Measurements from ENCODE around the gene MYBBP1A.
"Not testable (repeated sequence)": the region's sequence is repeated elsewhere in the genome, so short reads cannot be mapped to it uniquely, and the experiment has no call there.

MYBBP1A gene

DNA sequence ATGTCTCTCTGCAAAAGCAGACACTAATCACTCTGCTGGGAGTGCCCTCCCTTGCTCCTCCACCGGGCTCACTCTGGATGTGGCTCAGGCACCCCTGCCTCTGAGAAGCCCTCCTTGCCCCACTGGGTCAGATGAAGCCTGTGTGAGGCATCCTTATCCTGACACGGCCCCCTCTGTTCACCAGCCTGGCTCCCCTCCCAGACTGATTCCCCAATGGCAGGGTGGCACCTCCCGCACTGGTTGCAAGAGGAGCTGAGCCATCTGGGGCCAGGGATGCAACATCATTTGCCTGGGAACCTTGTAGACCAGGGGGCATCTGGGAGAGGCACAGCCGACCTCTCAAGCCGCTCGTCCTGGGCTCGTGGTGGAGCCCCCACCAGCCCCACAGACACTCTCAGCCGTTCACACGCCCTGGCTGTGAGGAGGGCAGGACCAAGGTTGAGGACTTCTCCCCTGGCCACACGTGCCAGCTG, 35.8 kb upstream of the MYBBP1A start:
- no peak for DNase-seq (ENCODE audit: low read depth in 3 of 3, low spot score in 1 of 3)

- DNase-seq (ENCODE audit: low read depth in 3 of 3, low spot score in 1 of 3), result not testable (repeated sequence)
Measured at GRCh38 chr17:4590042-4590441, 34.9 kb upstream of the MYBBP1A start.

- DNase-seq (ENCODE audit: low read depth in 3 of 3, low spot score in 1 of 3), result no peak
Measured at GRCh38 chr17:4588898-4589625, 33.9 kb upstream of the MYBBP1A start.

DNA sequence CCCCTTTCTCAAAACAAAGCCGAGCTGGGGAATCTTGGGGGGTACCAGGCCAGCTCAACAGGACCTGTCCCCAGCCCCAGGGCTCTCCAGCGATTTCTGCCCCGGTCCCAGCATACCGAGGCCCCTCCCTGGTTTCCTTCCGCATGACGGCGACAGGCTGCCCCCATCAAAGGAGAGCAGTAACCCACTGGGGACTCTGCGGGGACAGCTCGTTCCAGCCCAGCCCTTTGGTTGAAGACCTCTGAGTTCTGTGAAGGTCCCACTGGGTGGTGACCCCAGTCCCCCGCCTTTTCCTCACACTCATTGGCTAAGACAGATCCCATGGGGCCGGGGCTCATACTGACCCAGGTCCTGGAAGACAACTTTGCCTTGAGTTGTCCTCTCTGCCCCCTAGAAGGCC, 33.2 kb upstream of the MYBBP1A start:
- no peak for DNase-seq (ENCODE audit: low read depth in 3 of 3, low spot score in 1 of 3)

DNA sequence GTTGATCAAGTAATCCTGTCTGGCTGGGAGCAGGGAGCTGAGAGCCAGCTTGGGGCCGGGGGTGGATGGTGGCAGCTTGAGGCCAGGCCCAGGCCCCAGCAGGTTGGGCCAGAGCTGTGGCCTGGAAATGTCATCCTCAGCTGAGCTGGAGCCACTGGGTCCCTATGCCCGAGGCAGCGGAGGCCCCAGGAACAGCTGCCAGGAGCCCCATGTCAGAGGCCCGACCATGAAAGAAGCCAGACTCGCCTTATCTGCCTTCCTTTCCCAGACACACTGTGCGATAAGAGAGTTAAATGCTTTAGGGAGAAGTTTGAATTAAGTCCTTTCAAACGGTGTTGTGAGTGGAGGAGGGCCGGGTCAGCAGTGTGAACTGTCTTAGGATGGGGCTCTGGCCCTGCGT, 32.6 kb upstream of the MYBBP1A start:
- no peak for DNase-seq (ENCODE audit: low read depth in 3 of 3, low spot score in 1 of 3)

GRCh38 chr17:4587195-4587594, 32.0 kb upstream of the MYBBP1A start:
- no peak for DNase-seq (ENCODE audit: low read depth in 3 of 3, low spot score in 1 of 3)

DNA sequence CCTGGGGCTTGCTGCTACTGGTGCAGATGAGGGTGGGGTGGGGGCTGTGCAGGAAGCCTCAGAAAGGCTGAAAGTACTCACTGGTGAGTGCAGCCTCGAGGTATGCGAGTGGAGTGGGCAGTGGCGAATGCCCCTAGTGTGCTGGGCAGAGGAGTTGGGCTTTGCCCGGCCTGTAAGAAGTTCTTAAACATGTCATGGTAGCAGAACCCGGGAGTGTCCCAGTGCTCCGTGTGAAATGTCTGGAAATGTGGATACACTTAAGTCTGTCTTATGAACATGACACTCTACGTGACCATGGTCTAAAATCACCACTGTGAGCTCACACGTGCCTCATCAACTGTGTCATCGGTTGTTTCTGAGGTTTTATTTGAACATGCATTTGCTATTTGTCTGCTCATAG, 30.9 kb upstream of the MYBBP1A start:
- no peak for DNase-seq (ENCODE audit: low read depth in 3 of 3, low spot score in 1 of 3)

DNA sequence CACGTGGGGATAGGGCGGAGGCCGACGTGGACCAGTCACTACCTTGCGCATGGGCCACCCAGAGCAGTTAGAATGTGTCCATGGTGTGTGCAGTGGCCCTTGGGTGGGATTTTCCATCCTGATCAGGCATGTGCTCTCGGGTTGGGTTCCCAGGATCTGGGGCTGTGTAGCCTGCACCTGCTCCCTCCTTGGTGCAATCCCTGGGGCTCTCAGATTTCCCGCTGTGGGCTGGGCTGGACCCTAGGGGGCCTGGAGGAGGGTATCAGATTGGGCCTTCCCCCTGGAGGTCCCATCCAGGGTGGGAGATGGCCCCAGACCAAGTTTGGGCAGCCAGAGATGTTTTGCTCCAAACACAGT, 30.4 kb upstream of the MYBBP1A start:
- no peak for DNase-seq (ENCODE audit: low read depth in 3 of 3, low spot score in 1 of 3)

GRCh38 chr17:4584917-4585637, 29.9 kb upstream of the MYBBP1A start:
- DNase-seq (ENCODE audit: low read depth in 3 of 3, low spot score in 1 of 3), result no peak

DNA sequence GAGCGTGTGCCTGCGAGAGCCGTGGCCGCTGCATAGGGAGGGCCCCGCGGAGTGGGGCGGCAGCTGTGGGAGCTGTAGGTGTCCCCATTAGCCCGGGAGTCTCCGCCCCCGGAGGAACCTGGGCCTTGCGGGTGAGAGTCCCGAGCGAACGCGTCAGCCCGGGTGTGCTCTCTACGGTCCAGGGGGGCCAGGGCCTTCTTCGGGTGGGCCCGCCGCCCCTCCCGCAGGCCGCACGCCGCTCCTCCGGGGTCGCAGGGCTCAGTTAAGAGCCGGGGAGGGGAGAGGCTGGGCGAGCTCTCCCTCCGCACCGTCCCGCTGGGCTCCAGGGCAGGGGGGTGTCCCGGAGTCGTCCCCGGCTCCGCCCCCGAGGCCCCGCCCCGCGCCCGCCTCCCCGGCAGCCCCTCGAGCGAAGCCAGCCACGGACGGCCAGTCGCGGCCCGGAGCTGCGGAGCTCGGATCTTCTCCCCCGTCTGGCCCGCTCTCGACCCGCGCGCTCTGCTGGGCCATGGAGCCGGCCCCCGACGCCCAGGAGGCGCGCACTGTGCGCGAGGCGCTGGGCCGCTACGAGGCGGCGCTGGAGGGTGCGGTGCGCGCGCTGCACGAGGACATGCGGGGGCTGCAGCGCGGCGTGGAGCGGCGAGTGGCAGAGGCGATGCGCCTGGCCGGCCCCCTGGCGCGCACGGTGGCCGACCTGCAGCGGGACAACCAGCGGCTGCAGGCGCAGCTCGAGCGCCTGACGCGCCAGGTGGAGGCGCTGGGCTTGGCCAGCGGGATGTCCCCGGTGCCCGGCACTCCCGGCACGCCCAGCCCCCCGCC, 29.1 kb upstream of the MYBBP1A start, which contains the start of gene SMTNL2:
SMTNL2 (plus strand) TSS at position 429 of the 816 bp plus-strand sequence; CDS start at position 506, 77 bp downstream.
- peak in 1 of 3 donors; percentile 10 for DNase-seq (ENCODE audit: low read depth in 3 of 3, low spot score in 1 of 3)

- DNase-seq (ENCODE audit: low read depth in 3 of 3, low spot score in 1 of 3), result no peak
Measured at GRCh38 chr17:4583782-4584100, 28.6 kb upstream of the MYBBP1A start.

DNA sequence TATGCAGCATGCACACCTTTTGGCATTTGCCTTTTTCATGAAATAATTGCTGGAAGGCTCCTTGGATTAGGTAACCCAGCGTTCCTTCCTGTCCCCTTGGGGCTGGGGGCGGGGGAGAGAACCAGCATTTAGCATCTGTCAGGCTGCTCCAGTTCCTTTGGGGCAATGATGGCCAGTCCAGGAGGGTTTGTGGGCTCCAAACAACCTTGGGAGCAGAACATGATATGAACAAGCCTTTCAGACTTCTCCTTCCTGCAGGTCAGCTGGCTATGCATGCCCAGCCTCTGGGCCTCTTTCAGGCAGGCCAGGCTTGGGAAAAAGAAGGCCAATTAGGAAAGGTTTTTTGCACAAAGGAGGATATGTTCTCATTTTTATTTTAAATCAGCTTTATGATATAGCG, 28.0 kb upstream of the MYBBP1A start:
- no peak for DNase-seq (ENCODE audit: low read depth in 3 of 3, low spot score in 1 of 3)

DNA sequence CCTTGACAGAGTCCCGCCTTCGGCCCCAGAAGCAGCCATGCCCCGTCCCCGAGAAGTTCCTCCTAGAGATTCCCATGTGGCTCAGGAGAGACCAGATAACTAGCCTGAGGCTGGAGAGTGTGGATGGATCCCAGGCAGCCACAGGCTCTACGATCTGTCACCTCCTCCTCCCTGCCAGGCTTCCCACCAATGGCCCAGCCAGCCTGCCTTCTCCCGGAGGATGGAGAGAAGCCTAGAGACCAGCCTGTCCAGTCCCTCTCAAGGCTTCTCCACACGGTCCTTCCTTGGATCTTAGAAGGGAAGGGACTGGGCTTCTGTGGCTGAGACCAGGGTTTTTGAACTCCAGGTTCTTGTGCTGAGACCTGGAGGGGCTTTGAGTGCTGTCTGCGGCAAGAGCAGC, 27.5 kb upstream of the MYBBP1A start:
- DNase-seq (ENCODE audit: low read depth in 3 of 3, low spot score in 1 of 3), result no peak

DNA sequence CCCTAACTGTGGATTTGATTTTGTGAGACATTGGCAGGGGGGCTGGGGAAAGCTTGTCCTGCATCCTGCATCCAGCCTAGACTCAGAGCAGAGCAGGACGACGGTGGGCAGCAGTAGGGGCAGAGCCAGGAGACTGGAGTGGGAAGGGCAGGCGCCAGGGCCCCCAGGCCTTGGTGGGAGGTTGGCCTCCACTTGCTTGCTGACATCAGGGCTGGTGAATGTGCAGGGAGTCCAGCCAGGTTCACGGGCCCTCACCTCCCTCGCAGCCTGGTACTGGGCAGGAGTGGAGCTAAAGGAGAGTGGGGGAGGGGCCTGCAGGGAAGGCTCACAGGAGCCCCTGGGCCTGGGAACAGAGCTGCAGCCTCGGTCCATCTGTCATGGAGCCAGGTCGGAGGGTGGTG, 26.9 kb upstream of the MYBBP1A start:
- DNase-seq (ENCODE audit: low read depth in 3 of 3, low spot score in 1 of 3), result no peak

GRCh38 chr17:4580291-4580690, 25.1 kb upstream of the MYBBP1A start:
- no peak for DNase-seq (ENCODE audit: low read depth in 3 of 3, low spot score in 1 of 3)

GRCh38 chr17:4579678-4580077, 24.5 kb upstream of the MYBBP1A start:
- DNase-seq (ENCODE audit: low read depth in 3 of 3, low spot score in 1 of 3), result no peak

- DNase-seq (ENCODE audit: low read depth in 3 of 3, low spot score in 1 of 3), result not testable (repeated sequence)
Measured at GRCh38 chr17:4578349-4578748, 23.2 kb upstream of the MYBBP1A start.

DNA sequence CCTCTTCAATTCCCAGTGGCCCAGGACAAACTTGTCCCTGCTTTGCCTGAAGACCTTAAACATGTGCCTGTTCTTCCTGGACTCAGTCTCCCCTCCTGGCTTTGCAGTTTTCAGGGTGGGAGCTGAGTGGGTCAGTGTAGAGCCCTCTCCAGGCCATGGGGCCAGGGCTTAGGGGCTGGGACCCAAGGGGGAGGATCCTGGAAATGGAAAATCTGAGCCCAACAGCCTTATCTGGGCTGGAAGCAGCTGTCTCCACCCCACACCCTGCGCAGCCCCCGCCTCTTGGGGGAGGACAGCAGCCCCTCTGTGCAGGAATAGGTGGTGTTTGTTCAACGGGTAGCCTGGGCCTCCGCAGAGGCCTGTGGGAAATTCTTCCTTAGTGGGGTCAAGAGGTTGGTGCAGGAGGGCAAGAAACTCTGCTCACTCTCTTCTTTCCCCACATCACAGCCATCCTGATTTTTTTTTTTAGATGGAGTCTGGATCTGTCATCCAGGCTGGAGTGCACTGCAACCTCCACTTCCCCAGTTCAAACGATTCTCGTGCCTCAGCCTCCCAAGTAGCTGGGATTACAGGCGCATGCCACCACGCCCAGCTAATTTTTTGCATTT, 22.3 kb upstream of the MYBBP1A start:
- DNase-seq (ENCODE audit: low read depth in 3 of 3, low spot score in 1 of 3), result no peak

DNA sequence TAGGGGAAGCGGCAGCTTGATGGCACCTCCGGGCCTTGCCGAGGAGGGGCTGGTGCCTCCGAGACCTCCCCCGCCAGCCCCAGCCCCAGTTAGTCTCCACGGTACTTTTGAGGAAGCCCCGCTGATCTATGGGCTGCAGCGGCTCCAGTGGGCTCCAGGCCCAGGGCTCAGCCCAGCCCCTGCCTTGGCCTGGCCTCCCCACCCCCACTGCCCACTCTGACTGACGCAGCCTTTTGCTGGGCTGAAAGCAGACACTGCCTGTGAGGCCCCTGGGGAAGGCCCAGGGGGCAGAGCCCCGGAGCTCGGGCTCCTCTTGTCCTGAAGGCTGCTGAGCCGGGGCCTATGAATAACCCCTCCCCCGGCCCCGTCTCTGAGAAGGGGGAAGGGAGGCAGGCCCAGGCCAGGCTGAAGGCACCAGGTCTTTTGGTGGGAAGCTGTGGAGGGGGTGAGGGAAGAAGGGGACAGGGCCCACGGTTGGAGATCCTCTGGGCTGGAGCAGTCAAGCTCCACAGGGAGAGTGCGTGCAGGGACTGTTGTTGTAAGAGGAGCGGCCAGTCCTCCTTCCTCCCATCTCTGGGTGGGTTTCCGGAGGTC, 21.6 kb upstream of the MYBBP1A start:
- no peak for DNase-seq (ENCODE audit: low read depth in 3 of 3, low spot score in 1 of 3)

DNA sequence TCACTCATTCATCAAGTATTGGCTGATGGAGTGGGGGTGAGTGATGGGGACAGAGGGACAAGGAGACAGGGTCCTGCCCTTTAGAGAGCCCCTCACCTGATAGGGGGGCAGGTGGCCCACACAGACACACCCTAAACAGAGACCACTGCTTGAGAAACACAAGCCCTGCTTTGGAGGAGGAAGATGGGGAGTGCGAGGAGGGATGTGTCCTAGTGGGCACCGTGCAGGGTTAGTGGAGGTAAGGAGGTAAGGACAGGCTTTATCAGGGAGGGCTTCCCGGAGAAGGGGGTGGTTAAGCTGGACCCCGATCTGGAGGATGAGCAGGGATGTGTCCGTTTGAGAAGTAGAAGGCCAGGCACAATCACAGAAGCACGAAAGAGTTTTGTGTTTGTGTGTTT, 21.0 kb upstream of the MYBBP1A start:
- DNase-seq (ENCODE audit: low read depth in 3 of 3, low spot score in 1 of 3), result no peak

GRCh38 chr17:4574448-4575045, 19.4 kb upstream of the MYBBP1A start:
- no peak for DNase-seq (ENCODE audit: low read depth in 3 of 3, low spot score in 1 of 3)

Measured in stimulated activated CD4-positive, alpha-beta T cell treated with anti-CD3 and anti-CD28 coated beads, TNF-alpha, amount 100 ng/mL, for 1 hour (primary cell).